Activated CD4-positive, alpha-beta T cell treated with anti-CD3 and anti-CD28 coated beads, Interleukin-2, amount 10 ng/mL, durations not matched to agents 7 days and 5 days (primary cell): ENCODE measurements around the gene KDM4B. TPM values are rescaled to one million over a fixed set of nuclear protein-coding genes. Genes with fewer than 3 reads are reported as not detected.
"Not testable (repeated sequence)": the region's sequence is repeated elsewhere in the genome, so short reads cannot be mapped to it uniquely, and the experiment has no call there.

Experiments
- CTCF ChIA-PET: fragments of 350-600 bp; sonication (Branson Sonifier 250); formaldehyde crosslinking; loops from one replicate; lab custom pipeline; 2021; ENCODE audit warnings: antibody characterized with exemption; lab: Charles Lee
- POLR2A ChIA-PET: fragments of 350-600 bp; sonication (Branson Sonifier 250); formaldehyde crosslinking; loops from one replicate; lab custom pipeline; 2021; ENCODE audit warnings: antibody characterized with exemption; lab: Charles Lee
- DNase-seq: peaks from one replicate; pipeline ENCODE4 v3.0.0-alpha.2; 2020
- H3K27ac Mint-ChIP-seq: one replicate; pipeline ENCODE4 v1.8.0; 2021; ENCODE audit warnings: mild to moderate bottlenecking, moderate library complexity, mixed read lengths
- H3K27me3 Mint-ChIP-seq: one replicate; pipeline ENCODE4 v1.8.0; 2021; ENCODE audit warnings: mixed read lengths
- H3K36me3 Mint-ChIP-seq: one replicate; pipeline ENCODE4 v1.8.0; 2021; ENCODE audit warnings: low read depth, mixed read lengths
- H3K4me1 Mint-ChIP-seq: one replicate; pipeline ENCODE4 v1.8.0; 2021; ENCODE audit warnings: mixed read lengths
- H3K4me3 Mint-ChIP-seq: one replicate; pipeline ENCODE4 v1.8.0; 2021; ENCODE audit warnings: mild to moderate bottlenecking, moderate library complexity, mixed read lengths
- H3K9me3 Mint-ChIP-seq: one replicate; pipeline ENCODE4 v1.8.0; 2021; ENCODE audit warnings: mixed read lengths
- total RNA-seq, 2 experiments: library from RNA; stranded (reverse); gene quantifications; one replicate each; pipeline ENCODE4 v1.2.3, GENCODE V29; 2021

The KDM4B gene
- total RNA-seq, 2 experiments from 2014 or later: 37.1 to 40.2 TPM

DNA sequence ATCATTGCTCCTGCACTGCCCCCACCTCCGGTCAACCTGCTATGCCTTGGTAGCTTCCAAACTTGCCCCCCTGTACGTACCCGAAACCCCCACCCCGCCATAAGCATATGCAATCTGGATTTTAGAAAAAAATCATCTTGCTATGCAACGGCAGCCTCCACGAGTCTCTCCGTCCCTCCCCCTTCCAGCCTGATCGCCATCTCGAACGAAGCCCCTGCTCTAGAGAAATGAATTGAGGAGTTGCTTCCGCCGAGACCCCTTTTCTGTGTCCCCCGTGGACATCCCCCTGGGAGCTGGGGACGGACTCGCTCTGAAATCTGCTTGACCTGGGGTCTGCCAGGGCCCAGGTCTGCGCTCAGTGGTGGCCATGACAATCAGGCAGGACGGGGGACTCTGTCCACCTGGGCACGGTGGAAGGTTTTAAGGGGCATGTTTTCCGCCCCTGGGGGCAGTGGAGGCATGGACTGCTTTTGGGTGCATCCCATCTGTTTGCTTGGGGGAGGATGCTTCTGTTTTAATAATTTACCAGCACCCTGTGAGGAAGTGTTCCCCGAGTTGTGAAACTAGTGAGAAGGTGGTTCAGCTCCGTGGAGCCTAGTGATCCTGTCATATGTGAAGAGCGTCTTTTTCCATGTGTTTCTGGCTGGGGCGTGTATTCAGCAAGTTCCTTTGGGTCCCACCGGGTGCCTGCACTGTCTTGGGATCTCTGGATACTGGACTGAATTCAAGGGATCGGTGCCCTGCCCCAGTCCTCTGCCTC, 1.0 kb downstream of the KDM4B start:
- no peaks in the 10 kb centered on the region for H3K27me3 Mint-ChIP-seq
- H3K4me1 Mint-ChIP-seq: peaks cover 46% of the 10 kb centered on the region
- ChIA-PET POLR2A (interaction anchor here (0.6 kb wide), 1 partner anchor 1230 kb away, joined by 5 read pairs; no protein-coding TSS in a partner anchor), CTCF (interaction anchor here (1.3 to 1.6 kb wide), 2 partner anchors 11 to 179 kb away, joined by 3 to 6 read pairs; partner anchors contain the start of gene FEM1A)
- peak overlapping the region; percentile 94 for H3K4me3 Mint-ChIP-seq
- no peak for DNase-seq
- H3K36me3 Mint-ChIP-seq: peaks cover 16% of the 10 kb centered on the region
- no peaks in the 10 kb centered on the region for H3K9me3 Mint-ChIP-seq
- peak overlapping the region; percentile 89 for H3K27ac Mint-ChIP-seq

DNA sequence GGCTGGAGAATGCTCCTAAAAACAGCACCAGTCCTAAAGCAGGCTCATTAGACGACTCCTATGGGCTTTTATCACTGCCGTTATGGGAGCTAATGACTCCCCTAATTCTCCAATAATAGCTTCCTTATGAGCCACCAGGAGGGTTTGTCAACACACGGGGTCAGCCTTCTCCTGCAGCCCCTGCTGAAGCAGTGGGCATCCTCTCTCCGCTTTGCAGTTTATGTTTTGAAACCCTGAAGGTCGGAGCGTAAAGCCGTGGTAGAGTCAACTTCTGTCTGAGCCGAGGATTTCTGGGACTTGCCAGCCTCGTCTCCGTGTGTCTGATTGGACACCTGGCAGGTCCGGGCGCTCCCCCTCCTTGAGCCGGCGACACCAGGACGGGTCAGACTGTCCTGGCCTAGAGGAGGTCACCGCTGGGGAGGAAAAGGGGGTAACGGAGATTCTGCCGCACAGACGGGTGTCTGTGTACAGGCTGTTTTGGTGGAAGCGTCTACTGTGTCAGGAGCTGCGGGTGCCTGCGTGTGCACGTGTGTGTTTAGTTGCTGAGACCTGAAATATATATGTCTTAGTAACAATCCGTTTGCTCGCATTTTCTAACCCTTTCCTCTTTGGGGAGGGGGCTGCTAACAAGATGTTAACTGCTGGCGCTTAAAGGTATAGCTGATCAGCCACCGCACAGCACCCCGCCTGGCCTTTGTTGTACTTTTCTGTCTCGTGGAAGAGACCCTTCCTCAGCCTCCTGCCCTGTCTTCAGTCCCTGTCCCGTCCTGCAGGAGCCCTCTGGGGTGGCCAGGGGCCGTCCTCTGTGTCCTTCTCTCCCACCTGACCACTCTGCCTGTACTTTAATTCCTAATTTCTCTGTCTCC, 1.9 kb downstream of the KDM4B start:
- POLR2A ChIA-PET: no interaction called here
- CTCF ChIA-PET: interaction anchor here (1.2 to 1.4 kb wide), 3 partner anchors 12 to 327 kb away, joined by 3 to 4 read pairs (median 3); no protein-coding TSS in a partner anchor
- H3K27ac Mint-ChIP-seq: peak overlapping the region; percentile 89
- peak overlapping the region; percentile 94 for H3K4me3 Mint-ChIP-seq
- H3K36me3 Mint-ChIP-seq: peaks cover 12% of the 10 kb centered on the region
- DNase-seq: no peak
- peaks cover 47% of the 10 kb centered on the region for H3K4me1 Mint-ChIP-seq
- H3K9me3 Mint-ChIP-seq: no peaks in the 10 kb centered on the region
- no peaks in the 10 kb centered on the region for H3K27me3 Mint-ChIP-seq

- ChIA-PET POLR2A (no interaction called here), CTCF (interaction anchor here (1.2 to 1.4 kb wide), 3 partner anchors 13 to 328 kb away, joined by 3 to 4 read pairs (median 3); no protein-coding TSS in a partner anchor)
- Mint-ChIP-seq H3K36me3 (peaks cover 8% of the 10 kb centered on the region), H3K4me3 (peak overlapping the region; percentile 94), H3K27ac (peak overlapping the region; percentile 77), H3K9me3 (no peaks in the 10 kb centered on the region), H3K4me1 (peaks cover 47% of the 10 kb centered on the region), H3K27me3 (no peaks in the 10 kb centered on the region)
- peak; percentile 51 for DNase-seq
Observed at GRCh38 chr19:4971424-4971793, 2.5 kb downstream of the KDM4B start.

GRCh38 chr19:4971816-4972495, 3.0 kb downstream of the KDM4B start:
- ChIA-PET POLR2A (no interaction called here), CTCF (interaction anchor here (0.8 to 1.4 kb wide), 4 partner anchors 180 to 718 kb away, joined by 3 to 4 read pairs (median 4); partner anchors contain the start of genes FEM1A and RPL36)
- Mint-ChIP-seq H3K4me3 (peak overlapping the region; percentile 94), H3K9me3 (no peaks in the 10 kb centered on the region), H3K27me3 (no peaks in the 10 kb centered on the region), H3K4me1 (peaks cover 46% of the 10 kb centered on the region), H3K36me3 (peaks cover 10% of the 10 kb centered on the region), H3K27ac (no peak overlapping the region)
- DNase-seq: no peak

DNA sequence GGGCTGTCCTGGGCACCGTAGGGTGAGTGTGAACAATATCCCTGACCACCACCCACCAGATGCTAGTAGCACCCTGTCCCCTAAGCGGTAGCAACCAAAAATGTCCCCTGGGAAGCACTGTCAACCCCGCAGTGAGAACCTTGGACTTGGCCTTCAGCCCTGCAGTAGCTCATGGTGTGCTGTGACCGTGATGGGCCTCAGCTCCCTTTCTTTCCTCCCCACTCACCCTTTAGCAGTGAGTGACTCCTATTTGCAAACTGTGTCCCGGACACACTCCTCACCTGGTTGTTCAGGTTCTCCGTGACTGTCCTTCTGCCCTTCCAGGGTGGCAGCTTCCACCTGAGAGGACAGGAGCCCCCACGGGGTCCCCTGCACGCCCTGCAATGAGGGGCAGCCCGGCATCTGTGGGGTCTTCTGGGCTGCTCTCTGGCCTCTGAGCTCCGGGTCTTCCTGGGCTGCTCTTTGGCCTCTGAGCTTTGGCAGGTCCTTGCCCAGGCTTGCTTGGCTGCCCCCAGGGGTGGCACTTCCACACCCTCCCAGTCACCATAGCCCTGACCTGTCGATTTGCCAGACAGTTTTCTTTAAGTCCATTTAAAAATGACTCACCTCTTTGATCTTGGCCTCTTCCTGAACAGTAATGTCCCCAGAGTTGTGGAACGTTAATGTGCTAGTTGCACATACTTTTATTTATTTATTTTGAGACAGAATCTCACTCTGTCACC, 3.8 kb downstream of the KDM4B start:
- ChIA-PET POLR2A (no interaction called here), CTCF (interaction anchor here (0.8 to 1.3 kb wide), 2 partner anchors 181 to 717 kb away, joined by 3 to 4 read pairs; partner anchors contain the start of genes FEM1A and RPL36)
- peaks cover 10% of the 10 kb centered on the region for H3K36me3 Mint-ChIP-seq
- H3K27ac Mint-ChIP-seq: no peak overlapping the region
- H3K4me1 Mint-ChIP-seq: peaks cover 44% of the 10 kb centered on the region
- H3K4me3 Mint-ChIP-seq: no peak overlapping the region
- DNase-seq: no peak
- H3K27me3 Mint-ChIP-seq: no peaks in the 10 kb centered on the region
- no peaks in the 10 kb centered on the region for H3K9me3 Mint-ChIP-seq

DNA sequence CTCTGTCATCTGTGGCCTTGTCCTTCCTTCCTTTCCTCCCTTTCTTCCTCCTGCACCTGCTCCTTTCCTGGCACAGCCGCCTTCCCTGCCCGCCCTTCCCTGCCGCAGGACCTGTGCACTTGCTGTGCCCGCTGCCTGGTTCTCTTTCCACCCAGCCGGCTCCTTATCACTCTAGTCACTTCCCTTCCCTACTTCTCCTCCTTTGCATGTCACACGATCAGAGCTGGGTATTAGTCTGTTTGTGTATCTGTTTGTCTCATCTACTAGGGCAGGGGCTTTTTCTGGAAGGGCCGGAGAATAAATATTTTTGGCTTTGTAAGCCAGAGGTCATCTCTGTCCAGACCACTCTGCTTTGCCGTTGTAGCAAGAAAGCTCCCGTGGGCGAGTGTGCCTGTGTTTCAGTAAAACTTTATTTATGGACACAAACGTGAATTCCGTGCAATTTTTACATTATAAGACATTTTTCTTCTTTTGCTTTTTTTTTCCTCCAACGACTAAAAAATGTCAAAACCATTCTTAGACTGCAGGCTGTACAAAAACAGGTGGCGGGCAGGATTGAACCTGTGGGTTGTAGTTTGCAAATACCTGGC, 6.1 kb downstream of the KDM4B start:
- CTCF ChIA-PET: interaction anchor here (0.6 kb wide), 1 partner anchor 75 kb away, joined by 4 read pairs; no protein-coding TSS in a partner anchor
- Mint-ChIP-seq H3K27ac (no peak overlapping the region), H3K36me3 (peaks cover 8% of the 10 kb centered on the region), H3K4me3 (no peak overlapping the region), H3K4me1 (peaks cover 33% of the 10 kb centered on the region), H3K27me3 (no peaks in the 10 kb centered on the region), H3K9me3 (no peaks in the 10 kb centered on the region)
- DNase-seq: no peak
- POLR2A ChIA-PET: no interaction called here

DNA sequence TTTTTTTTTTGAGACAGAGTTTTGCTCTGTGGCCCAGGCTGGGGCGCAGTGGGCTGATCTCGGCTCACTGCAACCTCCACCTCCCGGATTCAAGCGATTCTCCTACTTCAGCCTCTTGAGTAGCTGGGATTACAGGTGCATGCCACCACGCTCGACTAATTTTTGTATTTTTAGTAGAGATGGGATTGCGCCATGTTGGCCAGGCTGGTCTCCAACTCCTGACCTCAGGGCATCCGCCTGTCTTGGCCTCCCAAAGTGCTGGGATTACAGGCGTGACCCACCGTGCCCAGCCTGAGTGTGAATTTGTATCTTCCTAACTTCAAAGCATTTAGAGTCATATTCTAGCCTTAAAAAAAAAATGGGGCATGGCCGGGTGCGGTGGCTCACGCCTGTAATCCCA, 6.7 kb downstream of the KDM4B start:
- H3K36me3 Mint-ChIP-seq, H3K27me3 Mint-ChIP-seq, H3K9me3 Mint-ChIP-seq, H3K4me3 Mint-ChIP-seq, H3K27ac Mint-ChIP-seq, POLR2A ChIA-PET, DNase-seq: not testable (repeated sequence)
- peaks cover 27% of the 10 kb centered on the region for H3K4me1 Mint-ChIP-seq
- CTCF ChIA-PET: interaction anchor here (0.6 kb wide), 1 partner anchor 74 kb away, joined by 4 read pairs; no protein-coding TSS in a partner anchor

DNA sequence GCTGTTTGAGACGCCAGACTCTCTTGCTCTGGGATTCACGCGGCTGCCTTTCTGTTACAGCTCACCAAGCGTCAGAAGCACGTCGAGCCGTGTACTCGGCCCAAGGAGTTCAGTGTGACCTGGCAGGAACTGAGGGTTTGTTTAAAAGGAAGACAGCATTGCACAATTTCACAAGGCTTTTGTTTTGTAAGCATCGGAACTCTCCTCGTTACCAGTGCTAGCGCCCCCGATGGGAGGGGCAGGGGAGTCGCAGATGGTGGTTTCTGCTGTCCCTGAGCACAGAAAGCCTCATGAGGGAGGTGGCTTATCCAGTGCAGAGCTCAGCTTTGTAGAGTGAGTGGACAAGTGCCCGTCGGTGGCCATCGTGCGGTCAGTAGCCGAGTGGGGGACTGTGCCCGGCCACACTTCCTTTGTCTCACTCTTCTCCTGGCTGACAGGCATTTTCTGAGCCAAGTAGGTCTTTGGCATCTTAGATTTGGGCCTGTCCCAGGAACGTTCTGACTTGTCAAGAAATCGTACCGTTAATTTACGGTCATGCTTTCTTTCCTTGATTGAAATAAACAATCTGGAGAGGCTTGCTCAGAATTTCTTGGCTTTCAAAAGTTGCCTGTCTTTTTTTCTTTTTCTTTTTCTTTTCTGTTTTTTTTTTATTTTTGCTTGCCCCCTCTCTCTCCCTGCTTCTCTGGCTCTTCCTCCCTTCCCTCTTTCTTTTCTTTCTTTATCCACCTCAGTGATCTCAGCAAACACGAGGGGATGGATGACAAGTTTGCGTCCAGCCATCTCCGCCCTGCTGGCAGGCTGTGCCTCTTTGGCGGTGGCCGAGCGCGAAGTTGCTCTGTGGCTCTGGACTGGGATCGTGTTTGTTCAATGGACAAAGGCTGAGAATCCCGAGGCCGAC, 7.7 kb downstream of the KDM4B start:
- H3K4me1 Mint-ChIP-seq: peaks cover 18% of the 10 kb centered on the region
- H3K27ac Mint-ChIP-seq: no peak overlapping the region
- H3K27me3 Mint-ChIP-seq: no peaks in the 10 kb centered on the region
- H3K4me3 Mint-ChIP-seq: no peak overlapping the region
- H3K9me3 Mint-ChIP-seq: no peaks in the 10 kb centered on the region
- ChIA-PET CTCF (no interaction called here), POLR2A (no interaction called here)
- H3K36me3 Mint-ChIP-seq: peaks cover 4% of the 10 kb centered on the region
- DNase-seq: no peak

DNA sequence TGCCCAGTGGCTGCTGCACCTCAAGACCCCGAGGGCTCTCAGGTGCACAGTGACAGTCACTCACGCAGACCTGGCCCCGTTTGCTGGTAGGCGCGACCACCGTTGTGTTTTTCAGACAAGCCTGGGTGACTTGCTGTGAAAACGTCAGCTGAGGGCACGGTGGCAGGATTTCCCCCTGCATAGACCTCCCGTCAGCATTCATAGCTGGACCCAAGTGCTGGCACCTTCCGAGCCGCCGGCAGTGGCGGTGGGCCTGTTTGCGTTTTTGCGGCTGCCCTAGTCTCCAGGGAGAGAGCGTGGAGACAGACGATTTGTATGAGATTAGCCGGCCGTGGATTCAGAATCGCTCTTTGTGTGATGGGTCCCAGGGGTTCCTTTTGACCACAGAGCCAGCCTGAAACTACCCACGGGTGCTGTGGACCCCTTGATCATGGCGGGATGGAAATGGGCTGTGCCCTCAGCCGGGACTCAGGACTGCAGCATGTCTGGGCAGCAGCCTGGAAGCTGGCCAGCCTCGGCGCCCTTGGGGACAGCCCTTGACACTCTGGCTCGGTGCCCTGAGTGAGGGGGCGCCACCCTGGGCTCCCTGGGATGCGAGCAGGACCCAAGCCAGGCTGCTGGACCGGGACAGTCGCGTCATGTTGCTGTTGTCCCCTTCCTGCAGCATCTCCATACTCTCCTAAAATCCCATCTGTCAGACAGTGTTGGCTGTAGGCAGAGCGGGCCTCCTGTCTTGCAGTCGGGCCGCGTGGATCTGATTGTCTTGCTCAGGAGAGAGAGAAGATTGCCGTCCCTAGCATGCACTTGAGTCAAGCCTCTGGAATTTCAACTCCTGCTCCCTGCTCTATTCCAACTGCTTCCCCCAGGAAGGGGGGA, 8.6 kb downstream of the KDM4B start:
- ChIA-PET POLR2A (no interaction called here), CTCF (no interaction called here)
- H3K27me3 Mint-ChIP-seq: no peaks in the 10 kb centered on the region
- no peaks in the 10 kb centered on the region for H3K9me3 Mint-ChIP-seq
- peaks cover 4% of the 10 kb centered on the region for H3K36me3 Mint-ChIP-seq
- H3K4me3 Mint-ChIP-seq: no peak overlapping the region
- DNase-seq: no peak
- no peak overlapping the region for H3K27ac Mint-ChIP-seq
- peaks cover 16% of the 10 kb centered on the region for H3K4me1 Mint-ChIP-seq

- H3K27me3 Mint-ChIP-seq: no peaks in the 10 kb centered on the region
- H3K36me3 Mint-ChIP-seq: peaks cover 4% of the 10 kb centered on the region
- H3K4me1 Mint-ChIP-seq: peaks cover 12% of the 10 kb centered on the region
- ChIA-PET CTCF (interaction anchor here (1.5 kb wide), 1 partner anchor 9 kb away, joined by 3 read pairs; no protein-coding TSS in a partner anchor), POLR2A (no interaction called here)
- no peak for DNase-seq
- H3K9me3 Mint-ChIP-seq: no peaks in the 10 kb centered on the region
- no peak overlapping the region for H3K4me3 Mint-ChIP-seq
- H3K27ac Mint-ChIP-seq: no peak overlapping the region
Observed at GRCh38 chr19:4979211-4979807, 10.4 kb downstream of the KDM4B start.
